ENCODE results near the gene MINDY4B. TPM values are rescaled to one million over a fixed set of nuclear protein-coding genes. Genes with fewer than 3 reads are reported as not detected.

The MINDY4B gene
- total and polyA plus RNA-seq, 2 of the 8 experiments (the other 6 are each of a cell fraction or from before 2014, with no cell fraction given) = not detected

- TF ChIP-seq CHD7 (IDR thresholded peaks at IDR 0.05; ENCODE audit: insufficient replicate concordance, low read length) (no peak), SUZ12 (IDR thresholded peaks at IDR 0.05; ENCODE audit: low read length) (no peak), KDM1A (IDR thresholded peaks at IDR 0.05; ENCODE audit: borderline replicate concordance, low read length) (no peak), MAFK (IDR thresholded peaks at IDR 0.05; ENCODE audit: low read depth, low read length) (no peak), TBP (IDR thresholded peaks at IDR 0.05; ENCODE audit: low read depth, low read length) (no peak), CHD1 (IDR thresholded peaks at IDR 0.05; ENCODE audit: low read depth, low read length) (no peak), RAD21 (IDR thresholded peaks at IDR 0.05 in 1 of 2, conservative IDR thresholded peaks at IDR 0.05 in 1 of 2; ENCODE audit: low read depth in 2 of 2, low read length in 2 of 2) (no peak), E2F6 (IDR thresholded peaks at IDR 0.05) (no peak), GTF2F1 (IDR thresholded peaks at IDR 0.05; ENCODE audit: borderline replicate concordance, low read depth, low read length) (no peak)
These were observed 46.7 kb upstream of the MINDY4B start (continued) for GRCh38 chr3:150951923-150952322.

Data from H1 (cell line).